ENCODE measurements around the gene CFAP410.

CFAP410 gene

GRCh38 chr21:44326272-44326647 lies 12.9 kb downstream of the CFAP410 start:
- no peaks in the 10 kb centered on the region for H3K27me3 ChIP-seq (ENCODE audit: control insufficient read depth in 5 of 5, insufficient read depth in 4 of 5, low read length in 5 of 5)
- peaks cover 0 to 11% (median 2%) of the 10 kb centered on the region in 5 donors for H3K4me1 ChIP-seq (ENCODE audit: control insufficient read depth in 5 of 5, insufficient read depth in 5 of 5, low read length in 5 of 5)
- no peak overlapping the region for H3K27ac ChIP-seq (ENCODE audit: low read depth, low read length)
- H3K9me3 ChIP-seq (ENCODE audit: control insufficient read depth in 5 of 5, low read length in 5 of 5) = no peaks in the 10 kb centered on the region
- peaks cover 0 to 77% (median 63%) of the 10 kb centered on the region in 5 donors for H3K36me3 ChIP-seq (ENCODE audit: control insufficient read depth in 5 of 5, insufficient read depth in 5 of 5, low read length in 5 of 5)
- no peak overlapping the region for H3K4me3 ChIP-seq (ENCODE audit: low read depth in 1 of 5, low read length in 5 of 5)
- H3K9ac ChIP-seq (ENCODE audit: low read length in 5 of 5) = no peak overlapping the region

- H3K27me3 ChIP-seq (ENCODE audit: control insufficient read depth in 5 of 5, insufficient read depth in 4 of 5, low read length in 5 of 5) = no peaks in the 10 kb centered on the region
- H3K9ac ChIP-seq (ENCODE audit: low read length in 5 of 5) = no peak overlapping the region
- peaks cover 0 to 4% (median 0%) of the 10 kb centered on the region in 5 donors for H3K4me1 ChIP-seq (ENCODE audit: control insufficient read depth in 5 of 5, insufficient read depth in 5 of 5, low read length in 5 of 5)
- no peaks in the 10 kb centered on the region for H3K9me3 ChIP-seq (ENCODE audit: control insufficient read depth in 5 of 5, low read length in 5 of 5)
- H3K27ac ChIP-seq (ENCODE audit: low read depth, low read length) = no peak overlapping the region
- H3K4me3 ChIP-seq (ENCODE audit: low read depth in 1 of 5, low read length in 5 of 5) = no peak overlapping the region
- H3K36me3 ChIP-seq (ENCODE audit: control insufficient read depth in 5 of 5, insufficient read depth in 5 of 5, low read length in 5 of 5) = peaks cover 0 to 76% (median 67%) of the 10 kb centered on the region in 5 donors
Observed at GRCh38 chr21:44325386-44326271, 13.6 kb downstream of the CFAP410 start.

GRCh38 chr21:44324854-44325107 lies 14.4 kb downstream of the CFAP410 start:
- Histone ChIP-seq H3K9me3 (ENCODE audit: control insufficient read depth in 5 of 5, low read length in 5 of 5) (no peaks in the 10 kb centered on the region), H3K27ac (ENCODE audit: low read depth, low read length) (no peak overlapping the region), H3K4me3 (ENCODE audit: low read depth in 1 of 5, low read length in 5 of 5) (no peak overlapping the region), H3K27me3 (ENCODE audit: control insufficient read depth in 5 of 5, insufficient read depth in 4 of 5, low read length in 5 of 5) (no peaks in the 10 kb centered on the region), H3K36me3 (ENCODE audit: control insufficient read depth in 5 of 5, insufficient read depth in 5 of 5, low read length in 5 of 5) (peaks cover 0 to 80% (median 75%) of the 10 kb centered on the region in 5 donors), H3K9ac (ENCODE audit: low read length in 5 of 5) (no peak overlapping the region), H3K4me1 (ENCODE audit: control insufficient read depth in 5 of 5, insufficient read depth in 5 of 5, low read length in 5 of 5) (no peaks in the 10 kb centered on the region)

GRCh38 chr21:44324106-44324853 lies 14.9 kb downstream of the CFAP410 start:
- no peak overlapping the region for H3K9ac ChIP-seq (ENCODE audit: low read length in 5 of 5)

GRCh38 chr21:44323591-44323990 lies 15.6 kb downstream of the CFAP410 start:
- Histone ChIP-seq H3K9me3 (ENCODE audit: control insufficient read depth in 5 of 5, low read length in 5 of 5) (no peaks in the 10 kb centered on the region), H3K9ac (ENCODE audit: low read length in 5 of 5) (no peak overlapping the region), H3K27ac (ENCODE audit: low read depth, low read length) (no peak overlapping the region), H3K36me3 (ENCODE audit: control insufficient read depth in 5 of 5, insufficient read depth in 5 of 5, low read length in 5 of 5) (peaks cover 0 to 92% (median 82%) of the 10 kb centered on the region in 5 donors), H3K4me3 (ENCODE audit: low read depth in 1 of 5, low read length in 5 of 5) (no peak overlapping the region), H3K27me3 (ENCODE audit: control insufficient read depth in 5 of 5, insufficient read depth in 4 of 5, low read length in 5 of 5) (no peaks in the 10 kb centered on the region), H3K4me1 (ENCODE audit: control insufficient read depth in 5 of 5, insufficient read depth in 5 of 5, low read length in 5 of 5) (no peaks in the 10 kb centered on the region)

More at GRCh38 chr21:44324106-44324853, 14.9 kb downstream of the CFAP410 start:
- no peaks in the 10 kb centered on the region for H3K27me3 ChIP-seq (ENCODE audit: control insufficient read depth in 5 of 5, insufficient read depth in 4 of 5, low read length in 5 of 5)
- H3K27ac ChIP-seq (ENCODE audit: low read depth, low read length) = no peak overlapping the region
- H3K9me3 ChIP-seq (ENCODE audit: control insufficient read depth in 5 of 5, low read length in 5 of 5) = no peaks in the 10 kb centered on the region
- H3K4me3 ChIP-seq (ENCODE audit: low read depth in 1 of 5, low read length in 5 of 5) = no peak overlapping the region
- no peaks in the 10 kb centered on the region for H3K4me1 ChIP-seq (ENCODE audit: control insufficient read depth in 5 of 5, insufficient read depth in 5 of 5, low read length in 5 of 5)
- H3K36me3 ChIP-seq (ENCODE audit: control insufficient read depth in 5 of 5, insufficient read depth in 5 of 5, low read length in 5 of 5) = peaks cover 0 to 85% (median 78%) of the 10 kb centered on the region in 5 donors

GRCh38 chr21:44322621-44323325 lies 16.4 kb downstream of the CFAP410 start:
- H3K27ac ChIP-seq (ENCODE audit: low read depth, low read length) = no peak overlapping the region
- no peaks in the 10 kb centered on the region for H3K27me3 ChIP-seq (ENCODE audit: control insufficient read depth in 5 of 5, insufficient read depth in 4 of 5, low read length in 5 of 5)
- no peaks in the 10 kb centered on the region for H3K4me1 ChIP-seq (ENCODE audit: control insufficient read depth in 5 of 5, insufficient read depth in 5 of 5, low read length in 5 of 5)
- no peak overlapping the region for H3K4me3 ChIP-seq (ENCODE audit: low read depth in 1 of 5, low read length in 5 of 5)
- H3K9ac ChIP-seq (ENCODE audit: low read length in 5 of 5) = no peak overlapping the region
- H3K9me3 ChIP-seq (ENCODE audit: control insufficient read depth in 5 of 5, low read length in 5 of 5) = no peaks in the 10 kb centered on the region
- H3K36me3 ChIP-seq (ENCODE audit: control insufficient read depth in 5 of 5, insufficient read depth in 5 of 5, low read length in 5 of 5) = peaks cover 0 to 98% (median 89%) of the 10 kb centered on the region in 5 donors

- Histone ChIP-seq H3K9ac (ENCODE audit: low read length in 5 of 5) (no peak overlapping the region), H3K36me3 (ENCODE audit: control insufficient read depth in 5 of 5, insufficient read depth in 5 of 5, low read length in 5 of 5) (peaks cover 0 to 98% (median 89%) of the 10 kb centered on the region in 5 donors), H3K9me3 (ENCODE audit: control insufficient read depth in 5 of 5, low read length in 5 of 5) (no peaks in the 10 kb centered on the region), H3K27me3 (ENCODE audit: control insufficient read depth in 5 of 5, insufficient read depth in 4 of 5, low read length in 5 of 5) (no peaks in the 10 kb centered on the region), H3K4me3 (ENCODE audit: low read depth in 1 of 5, low read length in 5 of 5) (no peak overlapping the region), H3K4me1 (ENCODE audit: control insufficient read depth in 5 of 5, insufficient read depth in 5 of 5, low read length in 5 of 5) (no peaks in the 10 kb centered on the region), H3K27ac (ENCODE audit: low read depth, low read length) (no peak overlapping the region)
Observed at GRCh38 chr21:44321846-44322450, 17.2 kb downstream of the CFAP410 start.

GRCh38 chr21:44320847-44321246 lies 18.3 kb downstream of the CFAP410 start:
- H3K27me3 ChIP-seq (ENCODE audit: control insufficient read depth in 5 of 5, insufficient read depth in 4 of 5, low read length in 5 of 5) = no peaks in the 10 kb centered on the region
- H3K4me3 ChIP-seq (ENCODE audit: low read depth in 1 of 5, low read length in 5 of 5) = no peak overlapping the region
- no peaks in the 10 kb centered on the region for H3K4me1 ChIP-seq (ENCODE audit: control insufficient read depth in 5 of 5, insufficient read depth in 5 of 5, low read length in 5 of 5)
- H3K36me3 ChIP-seq (ENCODE audit: control insufficient read depth in 5 of 5, insufficient read depth in 5 of 5, low read length in 5 of 5) = peaks cover 0 to 99% (median 91%) of the 10 kb centered on the region in 5 donors
- H3K27ac ChIP-seq (ENCODE audit: low read depth, low read length) = no peak overlapping the region
- H3K9ac ChIP-seq (ENCODE audit: low read length in 5 of 5) = no peak overlapping the region
- H3K9me3 ChIP-seq (ENCODE audit: control insufficient read depth in 5 of 5, low read length in 5 of 5) = no peaks in the 10 kb centered on the region

GRCh38 chr21:44319407-44320065 lies 19.7 kb downstream of the CFAP410 start:
- no peaks in the 10 kb centered on the region for H3K27me3 ChIP-seq (ENCODE audit: control insufficient read depth in 5 of 5, insufficient read depth in 4 of 5, low read length in 5 of 5)
- H3K36me3 ChIP-seq (ENCODE audit: control insufficient read depth in 5 of 5, insufficient read depth in 5 of 5, low read length in 5 of 5) = peaks cover 0 to 99% (median 89%) of the 10 kb centered on the region in 5 donors
- no peak overlapping the region for H3K9ac ChIP-seq (ENCODE audit: low read length in 5 of 5)
- no peak overlapping the region for H3K4me3 ChIP-seq (ENCODE audit: low read depth in 1 of 5, low read length in 5 of 5)
- H3K27ac ChIP-seq (ENCODE audit: low read depth, low read length) = no peak overlapping the region
- no peaks in the 10 kb centered on the region for H3K9me3 ChIP-seq (ENCODE audit: control insufficient read depth in 5 of 5, low read length in 5 of 5)
- no peaks in the 10 kb centered on the region for H3K4me1 ChIP-seq (ENCODE audit: control insufficient read depth in 5 of 5, insufficient read depth in 5 of 5, low read length in 5 of 5)
